ENCODE measurements around the gene LEMD2. TPM values are rescaled to one million over a fixed set of nuclear protein-coding genes. Genes with fewer than 3 reads are reported as not detected.

Gene LEMD2
- total RNA-seq, 2 donors from 2014 or later: 54.4 to 80.5 TPM

DNA sequence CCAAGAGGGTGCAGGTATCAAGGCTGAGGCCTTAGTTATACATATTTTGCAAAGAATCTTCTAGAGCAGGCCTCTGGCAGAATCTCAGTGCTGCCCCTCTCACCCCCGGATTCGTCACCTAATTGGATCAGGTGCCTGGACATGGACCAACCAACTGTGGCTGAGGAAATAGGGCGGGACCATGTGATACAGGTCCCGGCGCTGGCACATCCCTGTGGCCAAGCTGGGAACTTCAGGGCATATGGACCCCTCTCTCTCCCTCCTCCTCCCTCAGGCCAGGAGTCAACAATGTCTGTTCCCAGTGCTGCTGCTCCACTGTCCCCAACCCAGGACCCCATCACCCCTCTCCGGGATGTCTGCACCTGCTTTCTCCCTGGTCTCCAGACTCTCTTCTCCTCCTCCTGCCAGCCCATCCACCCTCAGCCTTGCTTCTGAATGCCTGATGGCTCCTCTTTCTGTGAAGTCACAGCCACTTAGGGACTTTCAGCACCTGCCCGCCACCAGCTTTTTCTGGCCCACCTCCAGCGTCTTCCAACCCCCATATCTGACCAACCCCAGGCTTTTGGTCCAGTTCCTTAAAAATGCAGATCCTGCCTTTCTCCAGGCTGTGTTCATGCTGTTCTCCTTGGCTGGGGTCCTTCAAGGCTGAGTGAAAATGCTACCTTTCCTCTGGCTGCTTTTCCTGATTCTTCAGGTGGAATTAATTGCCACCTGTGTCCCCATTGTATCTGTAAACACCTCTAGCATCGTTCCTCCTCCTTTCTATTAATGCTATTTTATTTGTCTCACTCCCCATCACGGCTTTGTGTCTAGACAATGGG lies 33.9 kb upstream of the LEMD2 start:
- no peak overlapping the region for H3K27ac Mint-ChIP-seq
- no peak for DNase-seq (ENCODE audit: low spot score in 2 of 2)

DNA sequence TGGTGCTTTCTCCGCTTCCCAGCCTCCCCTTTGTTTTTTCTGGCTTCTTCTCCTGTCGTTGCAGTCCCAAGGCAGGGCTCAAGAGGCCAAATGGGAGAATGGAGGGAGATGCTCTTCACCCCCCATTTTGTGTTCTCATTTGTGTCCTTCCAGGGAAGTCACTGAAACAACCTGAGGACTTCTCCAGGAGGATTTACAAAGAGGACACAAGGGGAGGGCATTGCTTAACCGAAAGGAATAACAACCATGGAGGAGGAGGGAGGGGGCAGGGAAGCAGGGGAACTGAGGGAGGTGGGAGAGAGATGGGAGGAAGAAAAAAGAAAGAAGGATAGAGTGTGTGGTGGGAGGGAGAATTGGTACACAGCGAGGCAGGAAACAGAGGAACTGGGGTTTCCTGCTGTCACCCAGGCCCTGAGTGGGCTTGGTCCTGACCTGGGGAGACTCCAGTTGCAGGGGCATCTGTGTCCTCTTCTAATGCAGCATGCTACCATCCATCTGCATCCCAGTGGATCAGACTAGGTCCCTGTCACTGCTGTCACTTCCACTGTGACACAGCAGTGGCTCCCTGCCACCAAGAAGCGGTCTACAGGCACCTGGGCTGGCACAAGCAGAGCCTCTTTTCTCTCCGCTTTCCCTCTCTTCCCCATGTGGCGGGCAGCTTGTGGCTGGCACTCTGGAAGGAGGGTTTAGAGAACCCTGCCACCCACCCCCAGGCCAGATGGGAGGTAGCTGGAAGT lies 32.0 kb upstream of the LEMD2 start:
- H3K27ac Mint-ChIP-seq: no peak overlapping the region
- H3K36me3 Mint-ChIP-seq: no peaks in the 10 kb centered on the region
- DNase-seq (ENCODE audit: low spot score in 2 of 2) (no peak), ATAC-seq (no peak)
- no peaks in the 10 kb centered on the region for H3K9me3 Mint-ChIP-seq

More for the DNA sequence above, 33.9 kb upstream of the LEMD2 start:
- no peaks in the 10 kb centered on the region for H3K36me3 Mint-ChIP-seq
- H3K9me3 Mint-ChIP-seq: no peaks in the 10 kb centered on the region
- ATAC-seq: peak in 1 of 2 donors; percentile 41

GRCh38 chr6:33820243-33820642 lies 31.3 kb upstream of the LEMD2 start:
- Mint-ChIP-seq H3K36me3 (no peaks in the 10 kb centered on the region), H3K27ac (no peak overlapping the region), H3K9me3 (no peaks in the 10 kb centered on the region)
- ATAC-seq (no peak), DNase-seq (ENCODE audit: low spot score in 2 of 2) (no peak)

DNA sequence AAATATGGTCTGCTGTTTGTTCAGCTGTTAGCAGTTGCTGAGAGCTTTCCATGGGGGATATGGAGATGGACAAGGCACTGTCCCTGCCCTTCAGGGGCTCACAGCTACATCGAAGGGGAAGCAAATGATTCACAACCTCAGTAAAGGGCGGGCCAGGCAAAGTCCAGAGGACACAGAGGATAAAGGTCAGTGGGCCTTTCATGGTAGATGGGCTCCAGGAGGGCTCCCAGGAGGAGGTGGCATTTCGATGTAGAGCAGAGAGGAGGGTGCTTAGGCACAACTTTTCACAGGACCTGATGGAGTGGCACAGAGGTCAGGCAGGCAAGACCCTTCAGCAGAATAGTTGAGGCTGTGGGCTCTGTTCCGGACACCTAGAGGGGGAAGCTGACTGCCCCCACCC lies 30.1 kb upstream of the LEMD2 start:
- Mint-ChIP-seq H3K36me3 (no peaks in the 10 kb centered on the region), H3K9me3 (no peaks in the 10 kb centered on the region), H3K27ac (peak overlapping the region in 1 of 2 donors; percentile 4)
- DNase-seq (ENCODE audit: low spot score in 2 of 2) (no peak), ATAC-seq (no peak)

- no peaks in the 10 kb centered on the region for H3K36me3 Mint-ChIP-seq
- ATAC-seq (no peak), DNase-seq (ENCODE audit: low spot score in 2 of 2) (no peak)
- peak overlapping the region in 1 of 2 donors; percentile 4 for H3K27ac Mint-ChIP-seq
- H3K9me3 Mint-ChIP-seq: no peaks in the 10 kb centered on the region
These were observed 29.4 kb upstream of the LEMD2 start for GRCh38 chr6:33818293-33818692.

DNA sequence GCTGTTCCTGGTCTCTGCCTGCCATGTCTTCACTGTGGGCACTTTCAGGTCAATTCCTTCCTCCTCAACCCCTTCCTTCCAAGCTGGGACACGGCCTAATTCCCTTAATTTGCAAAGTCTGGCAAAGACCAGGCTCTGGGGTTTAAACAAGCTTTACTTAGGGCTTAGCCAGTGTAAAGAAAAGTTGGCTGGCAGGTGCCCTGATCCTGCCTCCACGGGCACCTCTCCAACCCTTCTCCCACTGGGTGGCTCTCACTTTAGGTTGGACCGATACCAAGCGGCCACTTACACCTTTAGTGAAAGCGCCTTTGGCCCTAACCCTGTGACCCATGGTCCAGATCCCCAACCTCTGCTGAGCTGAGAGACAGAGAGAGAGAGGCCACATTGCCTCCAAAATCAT lies 28.6 kb upstream of the LEMD2 start:
- H3K36me3 Mint-ChIP-seq: no peaks in the 10 kb centered on the region
- no peak for DNase-seq (ENCODE audit: low spot score in 2 of 2)
- no peaks in the 10 kb centered on the region for H3K9me3 Mint-ChIP-seq
- no peak overlapping the region for H3K27ac Mint-ChIP-seq
- ATAC-seq: no peak

DNA sequence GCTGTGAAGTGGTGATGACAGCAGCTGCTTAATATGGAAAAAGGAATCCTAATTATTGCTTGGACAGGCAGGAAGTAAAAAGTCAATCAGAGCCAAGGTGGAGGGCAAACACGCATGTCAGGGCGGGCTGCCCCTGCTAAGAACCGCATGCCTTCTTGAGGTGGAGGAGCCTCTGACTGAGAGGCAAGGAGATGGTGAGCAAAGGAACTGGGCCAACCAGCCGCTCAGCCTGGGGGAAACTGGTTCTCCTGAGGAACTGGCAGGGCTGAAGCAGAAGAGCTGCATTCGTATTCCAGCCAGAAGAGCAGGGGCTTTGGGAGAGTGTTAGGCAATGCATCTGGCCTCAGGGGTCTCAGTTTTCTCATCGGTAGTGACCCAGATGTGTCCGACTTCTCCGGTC lies 28.0 kb upstream of the LEMD2 start:
- H3K36me3 Mint-ChIP-seq: no peaks in the 10 kb centered on the region
- ATAC-seq: no peak

DNA sequence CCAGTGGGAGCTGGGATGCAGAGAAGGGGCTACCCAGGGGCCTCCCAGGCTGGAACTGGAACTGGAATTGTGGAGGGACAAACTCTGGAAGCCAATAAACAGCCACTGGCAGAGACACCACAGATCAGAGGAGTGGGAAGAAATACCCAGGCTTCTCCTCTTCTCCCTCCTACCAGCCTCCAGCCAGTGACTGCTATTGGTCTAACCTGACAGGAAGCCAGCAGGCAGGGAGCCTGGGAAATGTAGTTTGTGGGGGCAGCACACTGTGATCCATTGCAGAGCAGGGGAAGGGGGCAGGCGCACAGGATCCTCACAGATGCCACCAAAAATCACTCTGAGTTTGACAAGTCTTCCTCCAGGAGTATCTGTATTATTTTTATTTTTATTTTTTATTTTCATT lies 26.9 kb upstream of the LEMD2 start:
- DNase-seq (ENCODE audit: low spot score in 2 of 2) (no peak), ATAC-seq (peak in 1 of 2 donors; percentile 76)
- no peaks in the 10 kb centered on the region for H3K9me3 Mint-ChIP-seq
- no peaks in the 10 kb centered on the region for H3K36me3 Mint-ChIP-seq
- H3K27ac Mint-ChIP-seq: no peak overlapping the region

More for the DNA sequence above, 28.0 kb upstream of the LEMD2 start:
- DNase-seq (ENCODE audit: low spot score in 2 of 2): no peak
- Mint-ChIP-seq H3K9me3 (no peaks in the 10 kb centered on the region), H3K27ac (no peak overlapping the region)

DNA sequence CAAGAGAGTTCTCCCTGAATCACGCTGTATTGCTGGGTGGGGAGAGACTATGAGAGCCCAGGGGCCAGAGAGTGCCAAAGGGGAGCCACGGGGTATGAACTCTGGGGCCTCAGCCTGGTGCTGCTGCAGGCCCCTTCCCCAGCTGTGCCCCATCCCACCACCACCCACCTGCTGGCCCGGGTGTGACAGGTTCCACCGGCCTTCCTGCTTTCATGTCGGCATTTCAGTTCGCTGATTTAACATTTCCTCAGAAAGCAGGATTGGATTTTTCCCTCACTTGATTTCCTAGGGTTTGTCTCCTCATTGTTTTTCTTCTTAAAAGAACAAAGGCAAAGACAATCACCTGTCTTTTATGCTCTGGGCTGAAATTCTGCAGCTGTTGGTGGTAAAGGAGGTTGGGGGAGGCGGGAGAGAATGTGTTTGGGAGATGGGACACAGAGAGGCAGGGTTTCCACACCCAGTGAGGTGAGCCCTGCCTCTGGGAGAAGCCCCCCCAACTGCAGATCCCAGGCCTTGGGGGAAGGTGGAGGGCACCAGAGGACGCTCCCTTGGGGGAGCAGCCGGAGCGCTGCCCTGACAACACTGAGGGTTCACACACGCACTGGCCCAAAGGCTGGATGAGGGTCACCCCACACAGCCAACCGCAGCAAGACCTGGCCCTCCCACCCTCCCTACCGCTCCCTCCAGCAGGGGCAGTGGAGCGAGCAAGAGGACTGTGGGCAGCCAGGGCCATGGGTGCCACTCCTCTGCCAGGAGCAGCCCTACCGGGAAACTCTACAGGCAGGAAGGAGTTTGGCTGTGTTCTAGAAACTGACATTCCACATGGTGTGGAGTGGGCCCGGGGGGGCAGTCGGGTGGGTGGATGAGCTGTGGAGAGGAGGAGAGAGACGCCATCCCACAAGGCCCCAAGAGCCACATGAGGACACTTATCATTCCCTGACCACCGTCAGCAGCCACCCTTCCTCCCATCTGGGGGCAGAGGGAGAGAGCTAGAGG lies 25.4 kb upstream of the LEMD2 start:
- ATAC-seq (no peak), DNase-seq (ENCODE audit: low spot score in 2 of 2) (no peak)
- no peaks in the 10 kb centered on the region for H3K9me3 Mint-ChIP-seq
- no peaks in the 10 kb centered on the region for H3K36me3 Mint-ChIP-seq
- no peak overlapping the region for H3K27ac Mint-ChIP-seq

DNA sequence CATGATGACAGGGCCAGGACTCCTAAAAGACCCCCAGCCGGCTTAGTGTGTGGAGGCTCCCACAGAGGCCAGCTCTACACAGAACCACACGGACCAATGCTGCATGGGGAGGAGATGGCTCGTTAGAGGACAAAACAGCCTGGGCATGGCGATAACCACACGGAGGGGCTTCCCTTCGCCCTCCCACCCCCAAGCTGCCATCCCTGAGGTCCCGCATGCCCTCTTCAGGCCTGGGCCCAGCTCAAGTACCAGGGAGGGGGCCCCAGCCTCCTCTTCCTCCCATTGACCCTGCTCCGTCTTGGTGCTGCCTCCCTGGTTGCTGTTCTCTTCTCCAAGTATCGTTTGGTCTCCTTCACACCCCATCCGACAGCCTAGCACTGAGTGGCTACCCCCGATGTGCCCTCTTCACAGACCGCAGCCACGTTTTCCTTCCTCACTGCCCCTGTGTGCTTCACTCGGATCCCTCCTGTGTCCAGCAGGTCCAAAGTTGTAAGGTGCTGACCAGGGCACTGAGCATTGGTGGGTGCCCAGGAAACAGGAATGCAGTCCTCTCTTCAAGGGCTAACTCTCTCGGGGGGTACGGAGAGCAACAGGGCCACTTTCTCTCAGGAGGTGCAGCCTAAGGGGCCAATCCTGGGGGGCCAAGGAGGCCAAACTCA lies 24.4 kb upstream of the LEMD2 start:
- DNase-seq (ENCODE audit: low spot score in 2 of 2) (no peak), ATAC-seq (no peak)
- Mint-ChIP-seq H3K36me3 (no peaks in the 10 kb centered on the region), H3K9me3 (no peaks in the 10 kb centered on the region), H3K27ac (no peak overlapping the region)

- Mint-ChIP-seq H3K27ac (no peak overlapping the region), H3K36me3 (no peaks in the 10 kb centered on the region)
These were observed 23.7 kb upstream of the LEMD2 start for GRCh38 chr6:33812669-33813068.

DNA sequence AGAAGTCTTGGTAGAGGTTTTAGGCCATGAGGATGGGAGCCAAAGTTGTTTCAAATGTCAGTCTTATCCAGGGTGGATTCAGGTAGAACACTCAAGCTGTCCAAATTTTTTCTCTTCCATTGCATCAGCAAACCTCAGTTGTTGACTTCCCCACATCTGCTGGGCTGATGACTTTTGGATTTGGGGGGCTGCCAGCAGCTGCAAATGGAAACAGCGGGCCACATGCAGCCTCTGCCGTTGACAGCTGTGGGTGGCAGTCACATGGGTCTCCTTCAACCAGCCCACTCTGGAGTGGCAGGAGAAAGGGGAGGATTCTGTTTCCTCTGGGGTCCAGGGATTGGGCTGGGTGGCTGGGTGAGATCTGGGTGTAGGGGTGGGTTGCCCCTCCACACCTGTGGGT lies 20.7 kb upstream of the LEMD2 start:
- ATAC-seq (no peak), DNase-seq (ENCODE audit: low spot score in 2 of 2) (no peak)
- H3K9me3 Mint-ChIP-seq: no peaks in the 10 kb centered on the region
- no peak overlapping the region for H3K27ac Mint-ChIP-seq
- H3K36me3 Mint-ChIP-seq: no peaks in the 10 kb centered on the region

More at GRCh38 chr6:33812669-33813068, 23.7 kb upstream of the LEMD2 start:
- no peak for ATAC-seq
- DNase-seq (ENCODE audit: low spot score in 2 of 2): peak in 1 of 2 donors; percentile 51
- H3K9me3 Mint-ChIP-seq: no peaks in the 10 kb centered on the region

DNA sequence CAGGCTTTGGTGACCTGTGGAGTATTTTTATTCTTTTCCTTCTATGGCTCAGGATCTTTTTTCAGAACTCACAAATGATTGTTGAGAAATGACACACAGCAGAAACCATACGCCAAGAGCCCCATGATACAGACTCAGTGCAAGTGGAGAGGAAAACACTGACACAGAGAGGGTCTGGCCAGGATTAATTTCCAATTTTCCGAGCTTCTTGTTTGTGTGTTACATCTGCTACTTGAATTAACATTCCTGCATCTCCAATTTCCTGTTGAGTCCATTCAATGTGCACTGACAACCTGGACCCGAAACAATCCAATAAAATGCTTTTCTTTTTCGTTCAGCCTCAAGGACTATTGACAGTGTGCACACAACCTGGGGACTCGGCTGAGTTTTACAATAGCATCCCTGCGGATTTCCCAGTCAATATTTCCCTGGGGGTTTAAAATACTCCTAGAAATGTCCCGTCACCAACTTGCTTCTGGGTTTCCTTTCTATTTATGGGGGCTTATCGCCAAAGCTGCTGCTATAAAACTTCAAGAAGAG lies 19.8 kb upstream of the LEMD2 start:
- DNase-seq (ENCODE audit: low spot score in 2 of 2) (no peak), ATAC-seq (no peak)
- H3K9me3 Mint-ChIP-seq: no peaks in the 10 kb centered on the region
- H3K36me3 Mint-ChIP-seq: no peaks in the 10 kb centered on the region
- H3K27ac Mint-ChIP-seq: no peak overlapping the region

GRCh38 chr6:33807606-33808005 lies 18.7 kb upstream of the LEMD2 start:
- no peak overlapping the region for H3K27ac Mint-ChIP-seq
- H3K36me3 Mint-ChIP-seq: no peaks in the 10 kb centered on the region
- ATAC-seq (no peak), DNase-seq (ENCODE audit: low spot score in 2 of 2) (no peak)
- no peaks in the 10 kb centered on the region for H3K9me3 Mint-ChIP-seq

- no peaks in the 10 kb centered on the region for H3K9me3 Mint-ChIP-seq
- ATAC-seq: no peak
- DNase-seq (ENCODE audit: low spot score in 2 of 2): no peak
- H3K36me3 Mint-ChIP-seq: no peaks in the 10 kb centered on the region
- H3K27ac Mint-ChIP-seq: no peak overlapping the region
These were observed 17.9 kb upstream of the LEMD2 start for GRCh38 chr6:33806841-33807240.

DNA sequence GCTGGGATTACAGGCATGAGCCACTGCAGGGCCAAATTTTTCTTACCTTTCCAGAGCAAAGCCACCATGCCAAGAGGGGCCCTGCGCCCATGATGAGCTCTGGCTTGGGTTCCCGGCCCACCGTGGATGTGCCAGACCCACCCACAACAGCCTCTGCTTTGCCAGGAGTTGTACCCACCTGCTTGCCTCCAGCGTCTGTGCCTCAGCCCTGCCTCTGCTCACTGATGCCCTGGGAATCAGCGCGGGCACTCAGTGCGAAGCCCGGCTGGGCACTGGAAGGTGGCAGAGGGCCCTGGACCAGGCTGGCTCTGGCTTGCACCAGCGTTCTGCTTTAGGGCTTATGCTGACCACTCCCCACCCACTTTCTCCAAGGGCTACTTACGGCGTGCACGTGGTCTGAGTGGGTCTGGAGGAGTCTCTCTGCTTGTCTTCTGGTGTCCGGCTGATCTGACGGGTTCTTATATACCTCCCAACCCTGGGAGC lies 14.7 kb upstream of the LEMD2 start, which contains the start of gene MLN:
TSS of gene MLN (minus strand) at position 433 of the 483 bp plus-strand sequence. CDS start 2,840 bp downstream, outside the sequence.
- DNase-seq (ENCODE audit: low spot score in 2 of 2) (no peak), ATAC-seq (no peak)
- H3K9me3 Mint-ChIP-seq: no peaks in the 10 kb centered on the region
- no peaks in the 10 kb centered on the region for H3K36me3 Mint-ChIP-seq
- H3K27ac Mint-ChIP-seq: no peak within 1 kb of the TSS
